NCI-H524 (cell line): ENCODE data around the gene IQSEC1.

ENCODE experiments used
- DNase-seq, 2 experiments: peaks; one replicate each; lab custom pipeline; 2025; lab: John Stamatoyannopoulos, UW

Gene IQSEC1

DNA sequence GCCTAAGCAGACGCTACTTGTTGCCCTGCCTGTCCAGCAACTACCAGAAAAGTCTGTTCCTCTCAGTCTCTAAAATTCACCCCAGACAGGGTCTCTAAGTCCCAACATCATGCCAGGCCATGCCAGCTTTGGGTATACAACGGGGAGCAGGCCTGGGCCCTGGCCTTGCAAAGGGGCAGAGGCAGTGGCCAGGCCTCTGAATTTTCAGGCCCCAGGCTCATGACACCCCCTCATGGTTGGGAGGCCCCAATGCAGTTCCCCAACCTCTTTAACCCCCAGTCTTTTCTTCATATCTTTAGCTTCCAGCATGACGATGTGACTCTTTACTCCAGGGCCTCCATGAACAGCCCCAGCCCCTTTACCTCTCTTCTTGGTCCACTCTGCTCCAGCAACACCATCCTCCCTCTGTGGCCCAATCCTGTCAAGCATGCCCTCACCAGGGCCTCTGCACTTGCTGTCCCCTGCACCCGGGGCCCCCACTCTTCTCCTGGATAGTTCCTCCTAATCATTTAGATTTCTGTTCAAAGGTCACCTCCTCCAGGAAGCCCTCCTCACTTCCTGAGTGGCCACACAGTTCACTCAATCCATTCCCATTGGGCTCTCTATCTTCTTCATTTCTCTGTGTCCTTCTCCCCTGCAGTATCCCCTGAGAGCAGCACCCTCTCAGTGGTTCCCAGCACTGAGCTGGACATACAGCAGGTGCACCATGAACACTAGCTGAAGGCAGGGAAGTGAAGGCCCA, 4.8 kb downstream of the IQSEC1 start:
- no peak for DNase-seq

DNA sequence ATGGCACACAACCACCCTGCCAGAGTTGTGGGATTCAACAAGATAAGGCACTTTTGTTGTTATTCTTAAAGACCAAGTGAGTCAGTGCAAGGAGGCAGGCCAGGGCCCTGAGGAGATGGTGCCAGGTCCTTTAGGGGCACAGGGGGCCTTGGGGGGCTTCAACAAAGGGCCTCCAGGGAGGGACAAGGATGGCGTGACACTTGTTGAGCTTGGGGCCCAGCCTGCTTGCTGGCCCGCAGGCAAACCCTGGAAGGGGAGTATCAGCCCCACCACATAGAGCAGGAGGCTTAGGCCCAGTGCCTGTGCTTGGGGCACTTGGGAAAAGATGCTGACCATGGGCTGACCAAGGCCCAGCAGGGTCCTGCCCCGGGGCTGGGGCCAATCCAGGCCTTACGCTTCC, 5.5 kb downstream of the IQSEC1 start:
- DNase-seq: no peak

DNA sequence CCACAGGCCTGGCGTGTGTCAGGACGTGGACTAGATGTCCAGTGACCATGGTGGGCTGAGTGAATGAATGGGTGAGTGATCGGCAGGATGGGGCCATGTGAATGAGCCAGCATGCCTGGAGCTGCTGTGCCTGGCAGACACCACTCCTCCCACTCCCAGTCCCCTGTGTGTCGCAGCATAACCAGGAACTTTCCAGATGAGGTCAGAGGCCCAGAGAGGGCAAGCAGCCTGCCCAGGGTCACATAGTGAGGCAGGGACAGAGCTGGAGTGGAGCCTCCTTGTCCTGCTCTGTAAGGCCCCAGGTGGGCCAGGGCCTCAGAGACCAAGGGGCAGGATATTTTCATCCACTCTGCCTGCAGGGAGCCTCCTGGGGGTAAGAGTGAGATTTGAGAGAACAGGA, 6.4 kb downstream of the IQSEC1 start:
- DNase-seq: no peak

DNA sequence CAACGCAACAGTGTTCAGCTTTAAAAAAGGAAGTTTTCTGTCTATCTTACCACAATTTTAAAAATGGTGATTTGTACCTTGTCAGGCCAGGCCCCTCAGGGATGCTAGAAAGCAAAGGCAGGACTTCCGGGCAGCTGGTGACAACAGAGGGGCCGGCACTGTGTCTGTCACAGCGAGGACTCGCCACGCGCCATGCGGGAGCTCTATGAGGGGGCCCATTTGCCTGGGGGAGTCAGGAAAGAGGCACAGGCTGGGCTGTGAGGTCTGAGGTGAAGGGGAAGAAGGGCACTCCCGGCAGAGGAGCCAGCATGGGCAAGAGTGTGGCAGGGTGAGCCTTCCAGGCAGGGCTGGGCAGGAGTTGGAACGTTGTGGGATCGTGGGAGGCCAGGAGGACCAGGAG, 7.0 kb downstream of the IQSEC1 start:
- no peak for DNase-seq

DNA sequence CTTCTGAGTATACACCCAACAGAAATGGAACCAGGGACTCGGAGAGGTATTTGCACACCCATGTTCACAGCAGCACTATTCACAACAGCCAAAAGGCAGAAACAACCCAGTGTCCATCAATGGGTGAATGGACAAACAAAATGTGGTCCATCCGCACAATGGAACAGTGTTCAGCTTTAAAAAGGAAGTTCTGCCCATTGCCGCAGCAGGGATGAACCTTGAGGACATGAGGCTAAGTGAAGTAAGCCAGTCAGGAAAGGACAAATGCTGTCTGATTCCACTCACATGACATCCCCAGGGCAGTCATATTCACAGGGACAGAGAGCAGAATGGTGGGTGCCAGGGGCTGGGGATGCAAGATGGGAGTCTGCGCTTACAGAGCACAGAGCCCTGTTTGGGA, 7.5 kb downstream of the IQSEC1 start:
- no peak for DNase-seq

DNA sequence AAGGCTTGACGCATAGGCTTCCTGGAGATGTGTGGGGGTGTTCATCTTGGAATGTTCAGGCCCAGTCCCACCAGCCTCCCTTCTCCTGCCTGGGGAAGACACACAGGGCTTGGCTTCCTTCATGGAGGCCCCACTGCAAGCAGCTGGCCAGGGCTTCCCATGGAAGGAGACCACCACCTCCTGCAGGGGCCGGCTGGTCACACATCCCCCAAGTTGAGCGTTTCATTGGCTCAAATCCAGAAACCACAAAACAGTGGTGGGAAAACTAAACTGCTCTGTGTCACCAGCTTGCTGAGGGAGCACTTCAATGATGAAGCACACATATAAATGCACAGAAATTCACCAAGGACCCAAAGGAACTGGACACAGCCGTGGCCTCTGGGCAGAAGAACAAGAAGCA, 8.3 kb downstream of the IQSEC1 start:
- no peak for DNase-seq

DNA sequence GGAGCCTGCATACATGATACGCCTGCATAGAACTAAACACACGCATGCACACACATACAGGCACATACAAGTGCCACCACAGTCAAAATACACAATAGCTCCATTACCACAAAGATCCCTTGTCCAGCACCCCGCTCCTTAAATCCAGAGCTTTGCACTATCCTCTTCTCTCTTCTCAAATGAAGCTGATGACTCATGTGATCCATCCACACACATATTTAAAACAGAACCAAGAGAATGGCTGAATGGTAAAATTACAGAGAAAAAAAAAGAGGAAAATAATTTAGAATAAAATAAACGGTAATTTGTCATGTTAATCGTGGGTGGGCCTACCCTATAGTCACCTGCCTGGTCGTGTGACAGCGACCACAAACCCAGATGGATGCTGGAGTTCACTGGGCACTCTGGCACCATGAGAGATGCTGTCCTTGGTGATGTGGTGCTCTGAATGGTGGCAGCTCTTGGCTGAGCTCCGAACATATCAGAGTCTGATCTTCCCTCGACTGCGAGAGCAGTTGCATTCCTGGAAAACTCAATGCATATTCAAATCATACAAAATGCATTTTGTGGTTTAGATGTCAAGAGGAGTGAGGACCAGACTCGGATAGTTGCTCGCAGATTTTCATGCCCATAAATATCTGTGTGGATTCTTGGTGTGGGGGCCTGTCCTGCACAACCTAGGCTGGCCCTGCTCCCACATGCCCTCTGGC, 8.9 kb downstream of the IQSEC1 start:
- DNase-seq: no peak

DNA sequence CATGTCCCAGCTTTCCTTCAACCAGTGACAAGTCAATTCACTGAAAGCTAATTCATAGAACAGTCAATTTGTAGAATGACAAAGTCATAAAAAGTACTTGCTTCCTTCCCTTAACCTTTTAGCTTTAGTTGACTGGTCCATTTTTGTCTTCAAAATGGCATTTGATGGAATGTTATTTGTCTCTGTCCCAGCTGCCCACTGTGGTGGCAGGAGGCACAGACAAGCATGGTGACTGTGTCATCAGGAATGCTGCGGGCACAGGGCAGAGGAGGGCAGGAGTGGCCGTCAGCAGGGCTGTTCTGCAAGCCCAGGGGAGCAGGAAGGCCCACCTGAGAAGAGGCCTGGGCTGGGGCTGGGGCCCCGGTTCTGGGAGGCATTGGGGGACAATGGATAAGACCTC, 10.0 kb downstream of the IQSEC1 start:
- no peak for DNase-seq

DNA sequence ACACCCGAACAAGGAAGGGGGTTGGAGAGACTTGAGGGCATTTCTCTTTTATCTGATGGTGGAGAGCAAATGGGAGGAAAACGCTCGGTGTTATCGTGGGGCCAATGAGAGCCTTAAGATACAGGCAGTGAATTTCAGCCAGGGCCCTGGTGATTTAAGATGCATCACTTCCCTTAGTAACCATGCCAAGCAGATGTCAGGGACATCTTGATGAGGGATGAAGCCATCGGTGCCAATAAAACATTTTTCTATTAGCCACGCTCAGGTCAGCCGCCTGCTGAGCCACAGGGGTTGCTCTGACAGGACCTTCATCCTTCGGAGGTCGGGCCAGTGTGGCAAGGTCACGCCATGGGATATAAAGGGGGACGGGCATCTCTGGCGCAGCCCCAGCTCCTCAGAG, 10.6 kb downstream of the IQSEC1 start:
- peak in 1 of 2 experiments; percentile 25 for DNase-seq

DNA sequence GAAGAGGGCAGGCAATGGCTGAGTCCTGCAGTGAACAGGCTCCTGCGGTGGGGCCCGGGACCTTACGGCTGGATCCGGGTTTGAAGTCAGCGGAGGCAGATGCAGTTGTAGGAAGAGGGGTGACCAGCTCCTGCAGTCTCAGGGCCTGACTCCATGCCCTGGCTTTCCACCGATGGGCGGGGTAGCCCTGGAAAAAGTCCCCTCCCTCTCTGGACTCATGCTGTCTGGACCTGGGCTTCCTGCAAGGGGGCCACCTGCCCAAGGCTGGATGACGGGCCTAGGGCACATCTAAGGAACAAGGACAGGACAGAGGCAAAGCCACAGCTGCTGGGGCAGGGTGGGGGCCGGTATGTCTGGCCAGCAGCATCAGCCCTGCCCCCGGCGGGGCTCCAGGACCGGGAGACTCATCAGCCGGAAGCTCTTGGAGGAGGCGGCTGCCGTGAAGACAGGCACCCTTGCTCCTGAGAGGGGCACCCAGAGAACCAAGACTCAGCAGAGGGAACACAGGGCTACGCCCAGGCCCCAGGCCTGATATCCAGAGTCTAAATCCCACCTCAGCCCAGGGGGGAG, 12.8 kb downstream of the IQSEC1 start:
- DNase-seq: no peak

DNA sequence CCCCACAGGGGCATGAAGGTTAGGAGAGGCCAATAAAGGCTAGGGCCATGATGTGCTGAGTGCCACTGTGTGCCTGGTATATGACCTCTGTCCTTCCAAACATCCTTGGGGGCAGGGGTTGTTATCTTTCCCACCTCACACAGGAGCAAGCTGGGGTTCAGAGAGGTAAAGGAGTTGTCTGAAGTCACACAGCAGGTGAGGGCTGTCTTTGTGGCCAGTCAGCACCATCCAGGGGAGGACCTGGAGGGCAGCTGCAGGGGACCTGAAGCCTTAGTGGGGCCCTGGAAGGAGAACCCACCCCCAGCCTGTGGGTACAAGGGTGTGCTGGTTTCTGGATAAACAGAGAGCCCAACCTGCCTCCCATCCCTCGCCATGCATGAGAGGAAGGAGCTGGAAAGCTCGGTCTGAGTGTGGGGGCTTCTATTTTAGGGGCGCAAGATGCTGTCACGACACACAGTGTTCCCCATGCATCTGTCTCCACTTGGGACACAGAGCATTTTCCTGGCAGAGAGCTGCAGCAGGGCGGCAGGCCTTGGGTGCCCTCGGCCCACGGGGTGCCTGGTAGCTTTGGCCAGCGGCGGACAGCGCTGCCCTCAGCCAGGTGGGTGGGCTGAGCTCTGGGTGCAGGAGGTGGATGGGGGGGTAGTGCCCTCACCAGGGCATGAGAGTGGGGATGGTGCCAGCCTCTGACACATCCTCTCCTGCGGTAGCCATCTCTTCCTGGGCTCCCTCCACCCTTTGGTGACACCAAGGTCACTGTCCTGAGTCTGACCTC, 14.7 kb downstream of the IQSEC1 start:
- DNase-seq: no peak

DNA sequence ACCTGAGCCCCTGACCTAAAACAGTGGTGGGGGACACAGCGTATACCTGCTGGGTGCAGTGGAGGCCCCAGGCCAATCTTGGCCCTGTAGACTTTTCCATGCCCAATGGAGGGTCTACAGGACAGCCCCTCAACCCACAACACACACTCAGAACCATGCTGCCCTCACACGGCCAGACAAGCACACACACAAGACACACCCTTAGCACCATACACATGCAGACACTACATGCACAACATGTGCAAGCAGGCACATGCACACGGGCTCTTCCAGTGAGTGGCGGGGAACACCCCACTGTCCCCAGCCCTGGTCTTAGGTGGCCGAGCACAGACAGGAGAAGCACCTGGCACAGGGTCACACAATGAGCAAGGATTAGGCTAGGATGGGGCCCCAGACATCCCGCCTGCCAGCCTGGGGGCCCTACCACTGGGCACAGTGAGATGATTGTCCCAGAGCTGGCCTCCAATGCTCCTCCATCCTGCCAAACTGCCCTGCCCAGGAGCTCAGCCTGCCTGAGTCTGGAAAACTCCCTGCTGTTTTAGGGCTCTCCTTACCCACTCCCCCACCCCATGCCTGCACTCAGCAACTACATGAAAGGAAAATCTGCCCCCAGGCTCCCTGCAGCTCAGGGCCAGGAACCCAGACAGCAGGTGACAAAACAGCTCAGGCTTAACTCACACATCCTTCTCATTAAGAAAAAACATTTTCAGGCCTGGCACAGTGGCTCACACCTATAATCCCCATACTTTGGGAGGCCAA, 15.8 kb downstream of the IQSEC1 start:
- no peak for DNase-seq

DNA sequence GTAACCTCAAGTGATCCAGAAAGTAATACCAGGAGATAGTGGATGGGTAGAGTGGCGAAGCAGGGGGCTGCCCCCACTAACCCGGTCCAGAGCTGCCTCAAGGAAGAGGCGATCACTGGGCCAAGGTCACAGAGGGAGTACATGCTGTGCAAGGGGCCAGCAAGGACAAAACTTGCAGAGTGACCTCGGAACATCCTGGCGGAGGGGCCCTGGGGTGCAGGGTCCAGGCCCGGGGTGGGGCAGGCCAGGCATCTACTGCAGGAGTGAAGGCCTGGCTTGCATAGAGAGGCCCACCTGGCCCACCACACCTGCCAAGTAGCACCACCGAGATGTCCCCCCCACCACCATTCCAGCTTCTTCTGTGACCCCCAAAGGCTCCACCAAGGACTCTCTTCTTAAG, 17.6 kb downstream of the IQSEC1 start:
- no peak for DNase-seq

DNA sequence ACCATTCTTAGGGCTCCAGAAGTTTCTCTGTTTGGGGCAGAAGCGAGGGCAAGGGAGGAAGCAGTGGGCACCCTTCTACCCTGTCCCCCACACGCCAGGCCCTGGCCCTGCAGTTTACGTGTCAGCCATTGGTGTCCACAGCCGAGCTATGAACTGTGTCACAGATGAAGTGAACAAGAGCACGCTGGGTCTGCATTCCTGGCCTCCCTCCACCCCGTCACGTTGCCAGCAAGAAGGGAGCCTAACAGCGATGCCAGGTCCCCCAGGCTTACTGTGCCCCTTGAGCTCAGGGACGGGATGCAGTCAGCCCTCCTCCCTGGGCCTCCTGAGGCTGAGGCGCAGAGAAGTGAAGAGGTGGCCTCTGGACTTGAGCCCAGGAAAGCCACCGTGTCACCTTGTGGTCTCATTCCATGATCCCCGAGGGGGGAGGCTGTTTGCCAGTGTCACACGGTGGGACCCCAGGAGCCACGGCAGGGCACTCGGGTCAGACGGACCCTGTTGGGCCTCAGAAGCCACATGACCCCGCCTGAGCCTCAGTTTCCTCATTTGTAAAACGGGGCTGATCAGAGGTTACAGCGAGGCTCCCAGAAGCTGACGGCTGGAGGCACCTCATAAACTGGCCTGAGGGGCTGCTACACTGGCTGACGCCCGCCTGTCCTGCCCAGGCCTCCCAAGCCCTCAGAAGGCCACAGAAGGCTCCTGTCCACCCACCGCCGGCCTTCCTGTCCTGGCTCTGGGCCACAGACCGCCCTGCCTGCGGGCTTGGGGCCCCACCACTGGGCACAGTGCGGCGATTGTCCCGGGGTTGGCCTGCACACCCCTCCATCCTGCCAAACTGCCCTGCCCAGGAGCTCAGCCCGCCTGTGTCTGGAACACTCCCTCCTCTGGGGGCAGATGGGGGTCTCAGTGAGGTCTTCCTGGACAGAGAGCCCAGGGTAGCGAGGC, 18.6 kb downstream of the IQSEC1 start:
- DNase-seq: no peak

DNA sequence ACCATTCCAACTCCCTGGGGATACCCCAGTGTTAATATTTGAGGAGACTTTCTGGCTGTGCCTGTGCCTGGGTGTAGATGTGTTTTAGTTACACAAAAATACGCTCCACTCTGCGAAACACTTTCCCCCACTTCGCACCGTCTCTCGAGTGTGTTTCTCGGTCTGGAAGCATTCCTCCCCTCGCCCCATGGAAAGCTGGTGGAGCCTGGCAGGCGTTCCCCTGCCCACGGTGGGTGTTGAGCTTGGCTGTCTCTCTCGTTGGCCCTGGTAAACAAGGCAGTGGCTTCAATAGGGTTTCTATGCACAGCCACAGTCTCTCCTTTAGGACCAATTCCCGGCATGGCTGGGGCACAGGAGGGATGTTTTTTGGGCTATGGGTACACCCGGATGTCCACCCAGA, 19.3 kb downstream of the IQSEC1 start:
- DNase-seq: no peak

DNA sequence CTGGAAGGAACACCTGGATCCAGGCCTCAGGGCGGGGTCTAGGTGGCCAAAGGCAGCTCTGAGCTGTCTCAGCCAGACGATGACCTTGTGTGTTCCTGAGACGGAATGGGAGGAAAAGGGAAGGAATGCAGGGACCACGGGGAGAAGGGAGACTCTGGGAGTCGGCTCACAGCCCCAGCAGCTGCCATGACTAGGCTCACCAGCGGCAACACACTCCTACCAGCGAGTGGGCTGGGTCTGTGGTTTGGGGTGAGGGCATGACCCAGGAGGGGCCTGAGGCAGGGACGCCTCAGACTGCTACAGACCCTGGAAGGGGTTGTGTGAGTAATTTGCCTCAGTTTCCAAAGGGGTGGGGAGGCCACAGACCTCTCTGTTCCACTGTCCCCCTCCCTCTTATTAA, 19.8 kb downstream of the IQSEC1 start:
- DNase-seq: no peak

DNA sequence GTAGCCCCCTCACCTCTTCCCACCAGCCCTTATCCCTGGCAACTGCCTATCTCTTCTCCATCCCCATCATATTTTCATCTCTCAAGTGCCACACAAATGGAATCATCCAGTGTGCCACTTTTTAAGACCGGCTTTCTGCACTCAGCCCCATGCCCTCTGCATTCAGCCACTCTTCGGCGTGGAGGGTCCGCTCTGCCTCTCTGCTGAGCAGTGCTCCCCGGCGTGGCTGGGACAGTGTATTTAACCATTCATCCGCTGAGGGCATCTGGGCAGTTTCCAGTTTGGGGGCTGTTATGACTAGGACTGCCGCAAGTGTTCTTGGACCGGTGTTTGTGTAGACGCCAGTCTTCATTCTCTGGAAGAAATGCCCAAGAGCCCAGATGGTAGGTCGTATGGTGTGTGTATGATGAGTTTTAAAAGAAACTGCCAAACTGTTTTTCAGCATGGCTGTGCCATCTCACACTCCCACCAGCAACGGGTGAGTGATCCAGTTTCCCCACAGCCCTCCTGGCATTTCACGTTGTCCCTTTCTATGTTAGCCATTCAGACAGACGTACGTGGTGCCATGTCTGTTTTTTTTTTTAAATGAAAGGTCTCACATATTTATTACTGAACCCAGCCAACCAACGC, 20.9 kb downstream of the IQSEC1 start:
- DNase-seq: no peak

DNA sequence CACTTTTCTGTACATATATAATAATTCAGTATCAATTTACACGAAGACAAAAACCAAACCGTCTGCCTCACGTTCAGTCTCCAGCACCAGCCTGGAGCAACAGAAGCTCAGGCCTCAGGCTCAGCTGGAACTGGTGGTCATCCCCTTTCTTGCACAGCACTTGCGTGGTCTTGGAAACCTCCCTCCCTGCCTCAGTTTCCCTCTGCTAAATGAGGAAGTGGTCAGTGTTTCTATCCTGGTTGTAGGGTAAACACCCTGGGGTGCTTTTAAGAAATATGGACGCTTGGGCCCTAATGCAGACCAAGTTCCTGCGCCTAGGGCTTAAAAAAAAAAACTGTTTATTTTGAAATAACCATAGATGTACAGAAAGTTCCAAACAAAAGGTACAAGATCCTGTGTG, 21.6 kb downstream of the IQSEC1 start:
- DNase-seq: no peak

DNA sequence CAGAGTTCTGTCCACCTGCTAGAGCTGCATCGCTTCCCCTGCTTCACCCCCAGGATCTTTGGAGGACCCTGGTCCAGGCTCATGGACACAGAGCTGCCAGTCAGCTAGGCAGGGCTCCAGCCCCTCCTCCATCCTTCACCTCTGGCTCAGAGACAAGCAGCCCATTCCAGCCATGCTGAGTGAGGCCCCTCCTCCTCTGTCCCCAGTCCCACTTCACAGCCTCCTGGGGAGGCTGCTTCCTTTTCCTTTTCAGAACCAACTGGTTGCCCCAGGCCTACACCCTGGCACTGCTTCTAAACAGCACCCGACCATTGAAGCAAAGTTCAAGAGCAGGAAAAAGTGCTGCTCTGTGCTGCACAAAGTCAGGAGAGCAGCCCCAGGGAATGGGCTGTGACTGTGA, 22.2 kb downstream of the IQSEC1 start:
- DNase-seq: no peak

DNA sequence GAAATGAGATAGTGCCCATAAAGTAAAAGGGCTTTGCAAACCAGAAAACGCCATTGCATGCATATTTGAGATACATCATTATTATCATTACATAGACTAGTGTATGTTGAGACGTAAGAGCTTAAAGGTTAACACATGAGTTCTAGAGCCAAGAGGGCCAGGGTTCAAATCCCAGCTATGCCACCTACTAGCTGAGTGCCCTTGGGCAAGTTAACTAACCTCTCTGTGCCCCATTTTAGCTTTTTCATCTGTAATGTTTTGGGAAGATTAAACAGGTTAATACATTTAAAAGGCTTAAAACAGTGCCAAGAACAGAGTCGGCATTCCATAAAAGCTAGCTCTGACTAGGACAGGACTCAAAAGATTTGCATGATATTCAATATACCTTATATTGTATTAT, 22.8 kb downstream of the IQSEC1 start:
- no peak for DNase-seq
